Prostate gland (tissue), 2 donors: Measurements from ENCODE around the gene TBC1D16.

Experiments used
- CTCF ChIP-seq, 4 experiments: fragments of 200-600 bp in 2 of 4; fragments of 450-650 bp in 2 of 4; sonication (generic) in 2 of 4; IDR thresholded peaks; 1 replicate in 3 of 4; 2 replicates in 1 of 4; pipeline ENCODE4 v1.5.1; 2016 to 2019; ENCODE audit warnings: antibody characterized with exemption in 4 of 4, mild to moderate bottlenecking in 2 of 4, moderate library complexity in 2 of 4
- POLR2A ChIP-seq: fragments of 450-650 bp; IDR thresholded peaks from one replicate; pipeline ENCODE4 v1.6.1; 2016; ENCODE audit warnings: antibody characterized with exemption, mild to moderate bottlenecking
- POLR2AphosphoS5 ChIP-seq: sonication (generic); formaldehyde crosslinking; IDR thresholded peaks from one replicate; pipeline ENCODE4 v1.6.1; 2017; ENCODE audit warnings: antibody characterized with exemption

DNA sequence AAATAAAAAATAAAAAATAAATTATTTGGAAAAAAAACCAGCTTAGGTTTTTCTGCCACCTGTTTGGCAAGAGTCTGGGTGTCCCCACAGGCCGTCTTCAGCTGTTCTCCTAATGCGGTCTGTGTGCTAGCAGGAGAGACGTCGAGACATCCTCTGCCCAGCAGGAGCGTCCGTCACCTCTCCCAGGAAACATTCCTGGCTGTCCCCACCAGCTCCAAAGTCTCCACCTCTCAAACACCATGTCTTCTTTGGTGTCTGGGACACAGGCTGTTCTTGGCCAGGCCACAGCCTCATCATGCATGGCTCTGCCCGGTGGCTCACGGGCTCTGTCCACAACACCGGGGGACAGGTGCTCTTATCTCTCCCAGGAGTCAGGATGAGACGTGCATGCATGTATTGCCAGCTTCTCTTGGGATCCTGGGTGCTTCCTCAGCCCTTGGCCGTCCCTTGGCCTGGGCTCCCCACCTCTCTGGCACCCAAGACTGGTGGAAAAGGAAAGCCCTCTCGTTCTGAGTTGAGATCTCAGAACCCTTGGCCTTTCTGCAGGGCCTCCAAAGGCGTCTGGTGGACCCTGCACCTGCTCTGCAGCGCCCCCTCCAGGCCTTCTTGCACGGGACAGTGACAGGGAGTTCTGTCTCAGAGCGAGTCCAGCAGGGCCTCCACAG is 111.6 kb downstream of the TBC1D16 start:
- TF ChIP-seq POLR2AphosphoS5 (no peak), CTCF (IDR thresholded peaks at IDR 0.05) (no peak), POLR2A (no peak)
